Activated T-cell treated with anti-CD3 and anti-CD28 coated beads, Interleukin-2, amount 50 U/mL, for 48 hours (primary cell): ENCODE results near the gene AHCYL1.
"Not testable (repeated sequence)": the region's sequence is repeated elsewhere in the genome, so short reads cannot be mapped to it uniquely, and the experiment has no call there.

Experiments used
- DNase-seq, 2 experiments: peaks; one replicate each; pipeline ENCODE4 v3.0.0-alpha.2; 2020

Gene AHCYL1

GRCh38 chr1:110003747-110004428 lies 19.3 kb downstream of the AHCYL1 start:
- DNase-seq: peak; percentile 57 to 63

- DNase-seq: no peak
These were observed 20.0 kb downstream of the AHCYL1 start for GRCh38 chr1:110004583-110004982.

DNA sequence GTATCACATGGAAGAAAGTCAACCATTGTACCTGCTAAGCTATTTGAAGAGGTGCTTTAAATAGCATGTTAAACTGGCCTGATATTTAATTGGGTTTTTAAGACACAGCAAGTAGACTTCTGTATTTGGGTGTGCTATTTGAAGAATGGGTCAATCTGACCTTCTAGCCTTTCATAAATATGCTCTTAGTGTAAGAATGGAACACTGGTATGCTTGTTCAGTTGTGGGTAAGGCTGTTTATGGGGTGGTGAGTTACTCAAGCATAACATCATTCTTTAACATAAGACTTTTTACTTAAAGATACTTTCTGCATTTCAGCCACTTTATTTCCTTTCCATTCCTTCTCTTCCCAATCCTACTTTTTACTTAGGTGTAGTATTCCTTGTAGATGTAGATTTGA lies 21.4 kb downstream of the AHCYL1 start:
- DNase-seq: no peak

DNA sequence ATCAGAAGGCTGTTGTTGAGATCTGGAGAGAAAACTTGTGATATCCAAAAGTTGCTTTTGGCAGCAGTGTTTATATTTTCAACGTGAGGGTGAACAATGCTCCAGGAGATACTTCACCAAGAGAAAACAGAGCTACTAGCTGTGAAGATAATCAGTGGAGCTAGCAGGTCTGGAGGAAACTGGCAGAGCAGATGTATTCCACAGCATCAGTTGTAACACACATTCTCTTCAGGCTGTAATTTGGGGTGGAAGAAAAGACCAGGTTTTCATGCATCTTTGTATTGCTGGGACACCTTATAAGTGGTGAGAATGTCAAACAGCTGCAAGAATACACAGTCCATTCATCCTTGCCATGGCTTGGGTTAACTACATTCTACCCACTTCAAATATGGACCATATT lies 22.0 kb downstream of the AHCYL1 start:
- no peak for DNase-seq

DNA sequence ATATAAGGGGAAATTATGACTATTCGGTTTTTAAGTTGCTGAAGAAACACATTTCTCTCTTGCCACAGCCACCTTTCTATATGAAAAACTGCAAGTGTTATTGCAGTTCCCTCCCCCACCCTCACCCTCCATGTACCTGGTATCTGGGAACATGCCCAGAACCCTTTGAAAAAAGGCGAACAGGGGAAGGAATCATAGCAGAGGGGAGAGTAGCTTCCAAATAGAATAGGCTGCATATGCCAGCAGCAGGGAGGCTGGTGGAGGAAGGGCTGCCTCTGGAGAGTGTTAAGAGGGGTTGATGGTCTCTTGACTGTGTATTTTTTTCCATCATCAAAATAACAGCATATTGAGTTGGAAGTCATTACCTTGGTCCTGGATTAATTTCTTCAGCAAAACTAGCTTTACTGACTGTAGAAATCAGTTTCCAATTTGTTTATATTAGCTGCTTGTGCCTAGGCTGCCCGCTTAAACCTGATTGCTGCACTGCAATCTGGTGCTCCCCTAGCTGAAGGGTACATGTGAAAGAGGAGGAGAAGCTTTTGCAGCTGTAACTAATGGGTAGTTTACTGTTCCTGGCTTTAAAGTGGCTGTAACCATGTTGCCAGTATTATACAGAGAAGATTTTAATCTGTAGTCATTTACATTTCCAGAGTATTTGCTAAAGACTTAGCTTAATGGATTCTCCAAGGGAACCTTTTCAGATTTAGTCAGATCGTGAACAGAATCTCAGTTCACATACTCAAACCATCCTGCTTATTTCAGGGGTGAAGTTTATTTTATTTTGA lies 22.7 kb downstream of the AHCYL1 start:
- DNase-seq: no peak

DNA sequence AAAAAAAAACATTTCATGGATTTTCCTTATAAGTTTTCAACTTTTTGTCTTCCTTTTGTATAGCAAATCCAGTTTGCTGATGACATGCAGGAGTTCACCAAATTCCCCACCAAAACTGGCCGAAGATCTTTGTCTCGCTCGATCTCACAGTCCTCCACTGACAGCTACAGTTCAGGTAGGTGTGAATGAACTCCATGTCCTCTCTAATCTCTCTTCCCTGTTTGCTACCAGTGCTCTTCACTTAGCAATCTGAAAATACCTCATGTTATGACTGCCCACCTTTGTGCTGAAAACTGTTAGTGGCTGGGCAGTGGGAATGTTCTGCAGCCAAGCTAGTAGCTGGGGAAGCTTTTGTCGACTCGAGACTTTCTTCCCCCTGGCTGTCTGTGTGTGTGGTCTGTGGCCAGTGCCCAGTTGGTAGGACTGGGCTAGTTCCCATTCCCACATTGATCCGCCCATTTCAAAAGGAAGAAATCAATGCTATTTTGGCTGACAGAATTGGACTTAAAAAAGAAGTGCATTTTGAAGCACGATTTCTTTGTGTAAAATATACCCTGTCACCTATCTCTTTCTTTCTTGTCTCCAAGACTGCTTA lies 24.5 kb downstream of the AHCYL1 start:
- DNase-seq: no peak

GRCh38 chr1:110011527-110012041 lies 27.0 kb downstream of the AHCYL1 start:
- peak in 1 of 2 experiments; percentile 29 for DNase-seq

- DNase-seq: no peak
These were observed 27.7 kb downstream of the AHCYL1 start for GRCh38 chr1:110012100-110012780.

GRCh38 chr1:110017792-110018191 lies 33.2 kb downstream of the AHCYL1 start:
- no peak for DNase-seq

DNA sequence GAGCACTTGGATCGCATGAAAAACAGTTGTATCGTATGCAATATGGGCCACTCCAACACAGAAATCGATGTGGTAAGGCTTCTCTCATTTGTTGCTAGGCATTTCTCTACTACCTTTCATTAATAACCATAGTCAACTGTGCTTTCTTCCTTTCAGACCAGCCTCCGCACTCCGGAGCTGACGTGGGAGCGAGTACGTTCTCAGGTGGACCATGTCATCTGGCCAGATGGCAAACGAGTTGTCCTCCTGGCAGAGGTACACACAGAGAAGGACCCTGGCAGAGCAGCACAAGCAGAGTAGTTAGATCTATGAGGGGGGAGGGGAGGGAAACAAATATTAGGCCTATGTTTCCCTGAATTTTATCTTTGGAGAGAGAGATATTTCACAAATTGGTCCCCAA lies 33.8 kb downstream of the AHCYL1 start:
- DNase-seq: no peak

DNA sequence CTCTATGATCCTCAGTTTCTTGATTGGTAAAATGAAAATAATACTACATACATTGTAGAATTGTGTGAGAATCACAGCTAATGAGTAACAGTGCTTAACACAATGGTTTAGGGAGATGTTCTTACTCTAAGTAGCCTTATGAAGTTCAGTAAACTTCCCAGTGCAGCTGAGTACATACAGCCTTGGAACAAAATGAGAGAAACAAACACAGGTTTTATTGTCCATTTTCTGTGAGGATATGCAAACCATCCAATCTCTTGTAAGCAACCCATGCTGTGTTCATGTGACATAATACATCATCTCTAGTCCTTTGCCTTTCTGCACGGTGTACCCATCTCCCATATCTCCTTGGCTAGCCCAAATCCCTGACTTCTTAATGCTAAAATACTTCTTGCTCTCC lies 35.2 kb downstream of the AHCYL1 start:
- no peak for DNase-seq

DNA sequence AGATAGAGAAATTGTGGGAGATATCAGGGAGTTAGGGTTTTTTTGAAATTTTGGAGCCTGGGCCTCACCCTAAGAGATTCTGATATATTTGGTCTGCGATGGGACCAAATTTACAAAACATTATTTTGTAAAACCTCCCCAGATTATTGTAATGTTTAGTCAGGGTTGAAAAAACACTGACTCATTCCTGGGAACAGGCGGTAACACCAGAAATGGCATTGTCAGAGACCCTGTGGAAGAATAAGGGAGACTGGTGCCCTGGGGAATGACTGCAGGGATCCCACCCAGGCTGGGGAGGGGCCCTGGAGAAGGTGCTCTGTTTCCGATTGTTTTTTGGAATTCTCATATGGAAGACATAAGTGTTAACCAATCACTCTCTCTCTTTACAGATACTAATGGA lies 36.7 kb downstream of the AHCYL1 start:
- no peak for DNase-seq

DNA sequence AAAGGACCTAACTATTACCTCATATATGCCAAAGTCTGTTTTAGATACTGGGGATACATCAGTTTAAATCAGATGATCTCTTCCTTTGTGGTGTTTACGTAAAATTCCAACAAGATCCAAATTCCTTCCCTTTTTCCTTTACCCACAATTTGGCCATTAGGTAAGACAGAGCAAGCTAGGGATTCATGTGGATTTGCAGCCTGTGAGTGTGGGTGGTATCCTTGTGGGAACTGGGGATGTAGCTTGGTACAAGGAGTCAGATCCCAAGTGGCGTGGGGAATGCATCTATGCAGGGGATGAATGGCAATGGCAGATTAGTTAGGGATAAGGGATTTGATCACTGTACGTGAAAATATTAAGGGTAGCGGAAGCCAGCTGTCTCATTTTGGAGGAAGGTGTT lies 40.0 kb downstream of the AHCYL1 start:
- no peak for DNase-seq

DNA sequence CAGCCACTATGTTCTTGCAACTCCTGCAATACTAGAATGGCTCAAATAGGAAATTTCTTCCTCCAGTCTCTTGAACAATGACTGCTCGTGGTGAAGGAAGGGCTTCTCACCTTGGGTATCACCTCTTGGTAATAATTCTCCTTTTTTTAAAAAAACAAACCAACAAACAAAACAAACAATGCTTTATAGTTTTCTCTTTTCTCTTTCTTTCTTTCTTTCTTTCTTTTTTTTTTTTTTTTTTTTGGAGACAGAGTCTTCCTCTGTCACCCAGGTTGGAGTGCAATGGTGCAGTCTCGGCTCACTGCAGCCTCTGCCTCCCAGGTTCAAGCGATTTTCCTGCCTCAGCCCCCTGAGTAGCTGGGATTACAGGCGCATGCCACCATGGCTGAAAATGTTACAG lies 46.1 kb downstream of the AHCYL1 start:
- DNase-seq: not testable (repeated sequence)

DNA sequence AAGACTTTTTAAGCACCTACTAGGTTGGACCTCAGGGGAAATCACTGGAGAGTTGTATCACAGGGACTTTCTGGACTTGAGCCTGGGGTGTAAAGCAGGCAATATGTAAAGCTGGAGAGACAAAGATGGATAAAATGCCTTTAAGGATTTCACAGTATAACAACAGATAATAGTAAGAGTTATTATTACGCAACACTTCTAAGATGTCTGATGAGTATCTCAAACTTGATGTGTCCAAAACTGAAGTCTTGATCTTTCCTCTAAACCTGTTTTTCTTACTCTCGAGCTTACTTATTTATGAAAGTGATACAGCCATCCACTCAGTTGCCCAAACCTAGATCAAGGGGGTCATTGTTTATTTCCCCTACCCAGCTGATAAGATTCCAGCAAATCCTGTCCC lies 47.8 kb downstream of the AHCYL1 start:
- DNase-seq: no peak

DNA sequence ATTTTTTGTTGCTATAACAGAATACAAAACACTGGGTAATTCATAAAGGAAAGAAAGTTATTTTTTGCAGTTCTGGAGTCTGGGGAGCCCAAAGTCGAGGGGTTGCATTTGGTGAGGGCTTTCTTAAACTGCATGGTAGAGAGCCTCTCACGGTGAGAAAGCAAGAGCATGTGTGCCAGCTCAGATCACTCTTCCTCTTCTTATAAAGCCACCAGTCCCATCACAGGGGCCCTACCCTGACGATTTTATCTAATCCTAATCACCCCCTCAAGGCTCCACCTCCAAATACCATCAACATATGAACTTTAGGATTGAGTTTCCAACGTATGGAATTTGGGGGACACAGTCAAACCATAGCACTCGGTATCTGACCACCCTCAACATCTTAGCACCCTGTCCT lies 48.9 kb downstream of the AHCYL1 start:
- no peak for DNase-seq

DNA sequence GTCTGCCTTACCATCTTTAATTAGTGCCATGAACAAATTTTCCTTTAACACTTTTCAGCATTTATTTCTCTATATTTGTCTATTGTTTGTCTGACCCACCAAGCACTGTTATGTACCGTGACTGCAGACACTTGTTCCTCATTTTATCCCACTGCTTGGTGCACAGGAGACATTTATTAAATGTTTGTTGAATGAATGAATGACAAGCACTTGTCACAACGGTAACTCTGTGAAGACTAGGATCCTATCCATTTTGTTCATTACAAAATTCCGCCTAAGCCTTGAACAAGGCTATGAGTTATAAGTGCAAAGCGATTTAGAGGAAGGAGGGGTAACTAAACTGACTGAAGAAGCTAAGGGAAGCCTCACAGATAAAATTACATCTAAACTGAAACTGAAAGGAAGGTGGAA lies 49.5 kb downstream of the AHCYL1 start:
- no peak for DNase-seq

DNA sequence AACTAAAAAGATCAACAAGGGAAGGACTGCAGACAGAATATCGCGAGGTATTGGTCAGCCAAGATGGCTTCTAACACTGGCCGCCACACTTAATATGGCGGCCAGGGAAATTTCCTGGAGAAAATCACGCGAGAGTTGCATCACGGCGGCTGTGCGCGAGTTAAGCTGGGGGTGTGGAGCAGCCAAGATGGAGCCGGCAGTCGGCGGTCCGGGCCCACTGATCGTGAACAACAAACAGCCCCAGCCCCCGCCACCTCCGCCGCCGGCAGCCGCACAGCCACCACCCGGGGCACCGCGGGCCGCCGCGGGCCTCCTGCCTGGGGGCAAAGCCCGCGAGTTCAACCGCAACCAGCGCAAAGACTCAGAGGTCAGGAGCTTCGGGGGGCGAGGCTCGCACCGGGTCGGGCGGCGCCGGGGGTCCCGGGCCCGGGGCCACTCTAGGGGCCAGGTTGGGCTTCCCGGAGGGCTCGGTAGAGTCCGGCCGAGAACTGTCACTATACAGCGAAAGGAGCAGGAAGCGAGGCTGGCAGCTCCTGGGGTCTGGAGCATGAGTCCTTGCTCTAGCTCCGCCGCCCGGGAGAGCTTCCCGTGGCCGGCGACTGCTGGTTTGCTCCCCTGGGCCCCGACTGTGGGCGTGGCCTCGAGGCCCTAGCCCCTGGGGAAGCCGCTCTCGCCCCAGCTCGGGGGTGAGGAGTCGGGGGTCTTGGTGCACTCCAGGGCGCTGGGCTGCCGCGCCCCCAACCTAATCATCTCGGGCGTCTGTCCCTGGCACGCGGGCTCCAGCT lies 50.1 kb downstream of the AHCYL1 start, which contains the start of gene STRIP1:
STRIP1 (plus strand) TSS at position 174 of the 785 bp plus-strand sequence; CDS start at position 188, 14 bp downstream.
- DNase-seq: peak; percentile 92

- no peak for DNase-seq
These were observed 50.7 kb downstream of the AHCYL1 start for GRCh38 chr1:110035236-110035752.

DNA sequence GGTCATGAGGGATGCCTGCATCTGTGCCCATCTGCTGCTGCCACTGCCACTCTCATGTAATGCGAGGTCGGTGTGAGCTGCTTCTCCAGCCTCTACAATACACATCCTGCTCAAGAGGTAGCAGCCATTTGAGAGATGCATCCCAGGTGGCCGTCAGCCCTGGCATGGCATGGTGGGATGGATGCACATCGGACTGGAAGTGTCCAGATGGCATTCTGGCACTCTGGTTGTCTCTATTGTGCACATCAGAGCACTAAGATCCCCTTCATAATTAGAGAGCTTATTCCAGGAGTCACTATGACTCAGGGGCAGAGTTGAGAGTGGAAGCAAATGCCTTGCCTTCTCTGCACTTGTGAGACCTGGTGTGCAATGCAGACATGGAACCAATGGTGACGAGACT lies 53.7 kb downstream of the AHCYL1 start:
- no peak for DNase-seq

- DNase-seq: no peak
These were observed 55.1 kb downstream of the AHCYL1 start for GRCh38 chr1:110039641-110040040.

DNA sequence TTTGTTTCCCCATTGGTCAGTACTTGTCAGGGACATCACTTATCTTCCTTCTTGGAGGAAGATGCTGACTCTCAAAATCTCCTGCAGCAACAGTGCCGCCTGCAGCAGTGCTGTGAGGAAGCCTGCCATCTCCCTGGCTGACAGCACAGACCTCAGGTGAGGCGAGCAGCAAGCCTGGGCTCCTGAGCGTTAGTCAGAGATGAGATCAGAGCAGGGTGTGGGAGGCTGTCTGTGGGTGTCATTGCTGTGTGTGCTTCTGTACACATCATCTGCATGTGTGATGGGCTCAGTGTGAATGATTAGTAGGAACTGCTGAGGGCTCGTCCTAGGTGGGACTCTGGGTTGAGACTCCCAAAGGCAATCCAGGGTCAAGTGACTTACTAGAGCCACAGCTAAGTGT lies 56.0 kb downstream of the AHCYL1 start:
- peak; percentile 38 to 62 for DNase-seq
